ENCODE measurements around the gene NTSR1. TPM values are rescaled to one million over a fixed set of nuclear protein-coding genes. Genes with fewer than 3 reads are reported as not detected.

NTSR1 gene
- total and polyA plus RNA-seq, 5 donors = 0.06 TPM; not detected in 4

DNA sequence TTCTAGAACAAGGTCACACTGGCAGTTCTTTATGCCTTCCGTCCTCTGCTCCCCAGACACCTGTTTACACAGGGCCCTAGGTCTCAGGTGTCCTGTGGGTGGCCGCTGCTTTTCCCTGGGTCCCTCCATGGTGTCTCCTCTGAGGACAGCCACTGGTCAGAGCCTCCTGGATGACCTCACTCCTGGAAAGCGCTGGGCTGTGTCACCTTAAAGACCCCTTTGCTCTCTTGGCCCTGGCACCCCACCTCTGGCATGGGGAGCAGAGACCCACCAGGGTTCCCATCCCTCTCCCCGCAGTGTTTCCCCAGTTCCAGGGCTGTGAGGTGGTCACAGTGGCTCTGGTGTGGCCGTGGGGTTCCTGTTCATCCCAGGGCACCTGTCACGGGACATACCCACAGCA is 33.9 kb downstream of the NTSR1 start:
- no peak overlapping the region for H3K4me3 ChIP-seq (ENCODE audit: low read length)
- WGBS = 88% methylated on average over 6 of the region's 6 CpGs
- H3K27me3 ChIP-seq (ENCODE audit: control insufficient read depth, insufficient read depth) = no peaks in the 10 kb centered on the region
- no peak overlapping the region for H3K27ac ChIP-seq (ENCODE audit: low read length)
- DNase-seq = peak in 1 of 3 donors; percentile 25
- no peaks in the 10 kb centered on the region for H3K9me3 ChIP-seq (ENCODE audit: control insufficient read depth, low read length)
- no peaks in the 10 kb centered on the region for H3K4me1 ChIP-seq (ENCODE audit: control insufficient read depth, insufficient read depth, low read length)
- ATAC-seq = no peak
- intact Hi-C loops (cut with DNase I) = no loop called here

DNA sequence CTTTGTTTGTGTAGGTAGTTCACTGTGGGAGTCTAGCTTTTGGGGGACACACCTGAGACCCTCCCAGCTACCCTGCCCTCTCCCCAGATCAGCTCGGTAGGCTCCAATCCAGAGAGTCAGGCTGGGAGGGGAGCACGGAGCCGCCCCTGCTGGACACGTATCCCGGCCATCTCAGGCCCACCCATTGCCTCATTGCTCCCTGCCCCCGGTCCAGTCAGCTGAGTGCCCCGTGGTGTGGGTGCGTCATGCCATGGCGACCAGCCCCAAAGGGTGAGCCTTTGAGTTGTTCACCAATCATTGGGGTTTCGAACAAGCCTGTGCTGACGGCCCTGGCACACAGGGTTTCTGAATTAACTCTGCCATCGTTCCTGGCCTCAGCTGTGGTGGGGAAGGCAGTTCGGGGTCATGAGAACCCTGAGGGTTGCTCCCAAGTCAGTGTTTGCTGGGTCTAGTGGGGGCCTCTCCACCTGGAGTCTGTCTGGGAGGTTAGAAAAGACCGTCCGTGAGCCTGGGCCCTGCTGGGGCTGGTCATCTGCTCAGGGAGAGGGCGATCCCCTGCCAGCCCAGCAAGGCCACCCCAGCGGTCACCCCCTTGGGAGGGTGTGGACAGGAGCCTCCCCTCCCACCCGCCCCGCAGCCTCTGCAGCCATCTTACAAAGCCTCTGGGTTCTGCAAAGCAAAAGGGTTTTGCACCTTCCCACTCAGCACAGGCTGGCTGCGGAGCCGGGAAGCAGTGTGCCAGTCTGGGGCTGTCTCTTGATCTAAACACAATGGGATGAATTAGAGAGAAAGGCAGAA is 34.5 kb downstream of the NTSR1 start:
- Histone ChIP-seq H3K4me3 (ENCODE audit: low read length) (no peak overlapping the region), H3K9me3 (ENCODE audit: control insufficient read depth, low read length) (no peaks in the 10 kb centered on the region), H3K4me1 (ENCODE audit: control insufficient read depth, insufficient read depth, low read length) (no peaks in the 10 kb centered on the region), H3K27me3 (ENCODE audit: control insufficient read depth, insufficient read depth) (no peaks in the 10 kb centered on the region), H3K27ac (ENCODE audit: low read length) (no peak overlapping the region)
- intact Hi-C loops (cut with DNase I) = no loop called here
- DNase-seq (peak in 1 of 3 donors; percentile 35), ATAC-seq (no peak)
- WGBS = 89% methylated on average over 21 of the region's 21 CpGs

DNA sequence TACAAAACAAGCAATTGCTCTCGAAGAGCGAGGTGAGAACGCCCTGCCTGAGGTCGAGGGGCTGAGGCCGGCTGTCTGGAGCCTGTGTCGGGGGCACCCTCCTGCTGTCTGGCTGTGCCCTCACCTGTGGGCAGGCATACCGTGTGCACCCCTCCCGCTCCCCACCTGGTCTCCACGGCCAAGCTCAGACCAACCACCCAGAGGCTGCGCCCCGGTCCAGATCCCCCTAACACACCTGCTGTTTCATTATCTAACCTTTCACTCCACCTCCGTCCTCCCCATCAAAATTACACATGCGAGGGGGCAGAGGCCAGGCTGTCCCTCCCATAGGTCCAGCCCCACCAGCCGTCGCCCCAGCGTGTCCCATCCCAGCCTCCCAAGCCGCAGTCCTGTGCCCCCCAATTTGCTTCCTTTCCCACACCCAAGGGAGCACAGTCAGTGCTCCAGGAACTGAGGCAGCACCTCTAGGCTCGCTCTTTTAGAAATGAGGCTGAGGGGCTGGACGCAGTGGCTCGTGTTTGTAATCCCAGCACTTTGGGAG is 35.2 kb downstream of the NTSR1 start:
- no peaks in the 10 kb centered on the region for H3K4me1 ChIP-seq (ENCODE audit: control insufficient read depth, insufficient read depth, low read length)
- DNase-seq = peak in 1 of 3 donors; percentile 24
- no peaks in the 10 kb centered on the region for H3K27me3 ChIP-seq (ENCODE audit: control insufficient read depth, insufficient read depth)
- intact Hi-C loops (cut with DNase I) = no loop called here
- WGBS = 88% methylated on average over 20 of the region's 20 CpGs
- ATAC-seq = no peak
- H3K4me3 ChIP-seq (ENCODE audit: low read length) = no peak overlapping the region
- H3K9me3 ChIP-seq (ENCODE audit: control insufficient read depth, low read length) = no peaks in the 10 kb centered on the region
- H3K27ac ChIP-seq (ENCODE audit: low read length) = no peak overlapping the region

DNA sequence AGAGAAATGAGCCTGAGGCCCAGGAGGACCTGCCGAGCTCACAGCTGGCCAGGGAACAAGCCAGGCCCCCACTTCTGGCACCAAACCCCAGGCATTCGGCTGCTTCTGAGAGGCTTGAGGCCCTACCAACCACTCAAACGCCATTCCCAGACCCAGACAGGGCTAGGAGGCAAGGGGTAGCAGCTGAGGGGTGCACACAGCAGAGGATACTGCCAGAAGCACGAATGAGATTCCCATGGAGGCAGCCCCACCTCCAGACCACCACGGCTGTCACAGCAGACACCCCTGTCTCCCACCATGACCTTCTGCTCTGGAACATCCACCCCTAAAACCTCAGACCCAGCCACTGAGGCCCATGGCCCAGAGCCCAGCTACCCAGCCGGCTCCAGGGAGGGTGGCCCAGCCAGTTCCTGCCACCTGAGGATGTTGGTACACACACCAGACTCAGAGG is 36.1 kb downstream of the NTSR1 start:
- H3K4me1 ChIP-seq (ENCODE audit: control insufficient read depth, insufficient read depth, low read length) = no peaks in the 10 kb centered on the region
- H3K27ac ChIP-seq (ENCODE audit: low read length) = no peak overlapping the region
- H3K9me3 ChIP-seq (ENCODE audit: control insufficient read depth, low read length) = no peaks in the 10 kb centered on the region
- no peaks in the 10 kb centered on the region for H3K27me3 ChIP-seq (ENCODE audit: control insufficient read depth, insufficient read depth)
- no peak for ATAC-seq
- no peak overlapping the region for H3K4me3 ChIP-seq (ENCODE audit: low read length)
- intact Hi-C loops (cut with DNase I) = no loop called here
- WGBS = 66% methylated on average over 6 of the region's 6 CpGs
- DNase-seq = no peak

DNA sequence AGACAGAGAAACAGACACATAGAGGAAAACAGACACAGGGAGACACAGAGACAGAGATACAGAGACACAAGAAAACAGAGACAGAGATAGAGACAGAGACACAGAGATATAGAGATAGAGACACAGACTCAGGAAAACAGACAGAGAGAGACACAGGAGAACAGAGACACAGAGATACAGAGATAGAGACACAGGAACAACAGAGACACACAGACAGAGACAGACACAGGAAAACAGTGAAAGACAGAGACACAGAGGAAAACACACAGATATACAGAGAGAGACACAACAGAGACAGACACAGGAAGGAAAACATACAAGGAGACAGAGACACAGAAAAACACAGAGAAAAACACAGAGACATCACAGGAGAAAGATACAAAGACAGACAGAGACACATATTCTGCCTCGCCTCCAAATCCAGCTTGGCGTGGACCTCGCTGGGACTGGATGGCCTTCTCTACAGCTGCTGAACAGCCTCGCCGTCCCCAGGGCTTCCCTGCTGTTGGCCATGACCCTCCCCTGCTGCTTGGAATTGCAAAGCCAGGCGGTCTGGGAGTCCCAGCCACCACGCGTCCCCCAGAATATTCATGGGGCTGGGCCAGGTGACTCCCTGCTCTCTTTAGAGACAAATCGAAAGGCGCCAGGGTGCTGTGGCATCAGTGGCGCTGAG is 36.8 kb downstream of the NTSR1 start:
- ATAC-seq (no peak), DNase-seq (peak in 2 of 3 donors; percentile 37 to 52)
- WGBS = 57% methylated on average over 11 of the region's 11 CpGs
- Histone ChIP-seq H3K27ac (ENCODE audit: low read length) (no peak overlapping the region), H3K9me3 (ENCODE audit: control insufficient read depth, low read length) (no peaks in the 10 kb centered on the region), H3K4me3 (ENCODE audit: low read length) (no peak overlapping the region), H3K27me3 (ENCODE audit: control insufficient read depth, insufficient read depth) (no peaks in the 10 kb centered on the region), H3K4me1 (ENCODE audit: control insufficient read depth, insufficient read depth, low read length) (no peaks in the 10 kb centered on the region)
- intact Hi-C loops (cut with DNase I) = no loop called here

DNA sequence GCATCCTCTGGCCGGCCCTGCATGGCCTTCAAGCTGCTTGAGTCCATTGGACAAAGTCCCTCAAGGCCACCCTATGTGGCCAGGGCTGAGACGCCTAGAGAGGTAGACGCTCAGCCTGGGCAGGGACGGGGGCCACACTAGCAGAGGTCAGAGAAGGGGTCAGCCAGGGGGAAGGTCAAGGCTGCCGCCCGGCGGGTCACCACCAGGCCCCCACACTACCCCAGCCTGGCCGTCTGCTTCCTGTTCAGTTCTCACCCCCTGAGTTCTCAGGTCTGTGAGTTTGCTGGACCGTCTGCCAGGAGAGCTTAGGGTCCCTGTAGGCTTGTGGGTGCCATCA is 37.3 kb downstream of the NTSR1 start:
- Histone ChIP-seq H3K27me3 (ENCODE audit: control insufficient read depth, insufficient read depth) (no peaks in the 10 kb centered on the region), H3K9me3 (ENCODE audit: control insufficient read depth, low read length) (no peaks in the 10 kb centered on the region), H3K27ac (ENCODE audit: low read length) (no peak overlapping the region), H3K4me3 (ENCODE audit: low read length) (no peak overlapping the region), H3K4me1 (ENCODE audit: control insufficient read depth, insufficient read depth, low read length) (no peaks in the 10 kb centered on the region)
- intact Hi-C loops (cut with DNase I) = no loop called here
- WGBS = 82% methylated on average over 9 of the region's 9 CpGs
- ATAC-seq (peak in 1 of 2 donors; percentile 21), DNase-seq (peak in 1 of 3 donors; percentile 37)

DNA sequence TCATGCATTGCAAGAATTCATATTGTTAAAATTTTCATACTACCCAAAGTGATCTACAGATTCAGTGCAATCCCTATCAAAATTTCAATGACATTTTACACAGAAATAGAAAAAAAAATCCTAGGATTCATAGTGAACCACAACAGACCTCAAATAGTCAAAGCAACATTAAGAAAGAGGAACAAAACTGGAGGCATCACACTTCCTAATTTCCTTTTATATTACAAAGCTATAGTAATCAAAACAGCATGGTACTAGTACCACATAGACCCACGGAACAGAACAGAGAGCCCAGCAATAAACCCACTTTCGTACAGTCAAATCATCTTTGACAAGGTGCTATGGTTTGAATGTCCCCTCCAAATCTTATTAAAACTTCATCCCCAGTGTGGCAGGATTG is 39.7 kb downstream of the NTSR1 start:
- ATAC-seq (no peak), DNase-seq (peak in 1 of 3 donors; percentile 1)
- no peaks in the 10 kb centered on the region for H3K9me3 ChIP-seq (ENCODE audit: control insufficient read depth, low read length)
- no peaks in the 10 kb centered on the region for H3K4me1 ChIP-seq (ENCODE audit: control insufficient read depth, insufficient read depth, low read length)
- H3K4me3 ChIP-seq (ENCODE audit: low read length) = no peak overlapping the region
- intact Hi-C loops (cut with DNase I) = no loop called here
- H3K27ac ChIP-seq (ENCODE audit: low read length) = no peak overlapping the region
- no peaks in the 10 kb centered on the region for H3K27me3 ChIP-seq (ENCODE audit: control insufficient read depth, insufficient read depth)
- WGBS = 90% methylated on average over 2 of the region's 2 CpGs

DNA sequence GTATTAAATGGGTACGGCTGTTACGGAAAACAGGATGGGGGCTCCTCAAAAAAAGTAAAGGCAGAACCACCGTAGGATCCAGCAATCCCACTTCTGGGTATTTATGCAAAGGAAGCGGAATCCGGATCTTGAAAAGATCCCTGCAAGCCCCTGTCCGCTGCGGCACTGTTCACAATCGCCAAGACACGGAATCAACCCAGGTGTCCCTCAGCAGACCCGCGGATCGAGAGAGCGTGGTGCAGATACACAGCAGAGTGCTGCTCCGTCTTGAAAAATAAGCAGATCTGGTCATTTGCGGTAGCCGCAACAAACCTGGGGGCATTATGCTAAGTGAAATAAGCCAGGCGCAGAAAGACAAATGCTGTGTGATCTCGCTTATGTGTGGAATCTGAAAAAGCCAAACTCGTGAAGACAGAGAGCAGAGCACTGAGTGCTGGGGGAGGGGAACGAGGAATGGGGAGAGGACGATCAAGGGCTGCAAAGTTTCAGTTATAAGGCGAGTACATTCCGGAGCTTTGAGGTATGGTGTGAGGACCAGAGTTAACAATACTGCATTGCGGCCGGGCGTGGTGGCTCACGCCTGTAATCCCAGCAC is 41.3 kb downstream of the NTSR1 start:
- no peak for ATAC-seq
- Histone ChIP-seq H3K4me1 (ENCODE audit: control insufficient read depth, insufficient read depth, low read length) (no peaks in the 10 kb centered on the region), H3K27ac (ENCODE audit: low read length) (no peak overlapping the region), H3K27me3 (ENCODE audit: control insufficient read depth, insufficient read depth) (no peaks in the 10 kb centered on the region), H3K9me3 (ENCODE audit: control insufficient read depth, low read length) (no peaks in the 10 kb centered on the region), H3K4me3 (ENCODE audit: low read length) (no peak overlapping the region)
- peak; percentile 2 to 14 (median 13) for DNase-seq
- 80% methylated on average over 27 of the region's 27 CpGs for WGBS
- intact Hi-C loops (cut with DNase I) = no loop called here

DNA sequence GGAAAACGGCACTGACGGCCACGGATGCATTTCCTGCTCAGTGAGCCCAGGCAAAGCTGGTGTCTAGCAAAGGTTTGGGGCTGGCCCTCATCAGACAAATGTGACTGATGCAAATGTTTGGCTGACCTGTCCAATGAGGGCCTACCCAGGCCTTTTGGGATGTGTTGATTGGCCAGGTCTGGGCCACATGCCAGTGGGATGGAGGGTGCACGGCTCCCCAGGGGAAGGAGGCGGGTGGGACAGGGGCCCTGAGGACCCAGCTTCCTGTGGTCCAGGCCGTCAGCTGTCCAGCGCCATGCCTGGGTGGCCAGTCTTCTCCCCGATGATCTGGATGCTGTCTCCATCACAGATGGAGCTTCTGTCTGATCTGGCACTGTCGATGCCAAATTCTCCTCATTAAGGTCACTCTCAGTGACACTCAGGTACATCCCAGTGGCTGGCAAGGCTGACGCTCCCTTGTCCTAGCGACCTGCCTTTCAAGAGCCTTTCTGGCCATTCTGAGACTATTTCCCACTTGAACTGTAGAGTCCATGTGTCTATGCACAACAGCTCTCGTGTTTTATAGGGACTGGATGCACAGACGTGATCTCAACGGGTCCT is 43.0 kb downstream of the NTSR1 start:
- intact Hi-C loops (cut with DNase I) = no loop called here
- Histone ChIP-seq H3K27me3 (ENCODE audit: control insufficient read depth, insufficient read depth) (no peaks in the 10 kb centered on the region), H3K4me1 (ENCODE audit: control insufficient read depth, insufficient read depth, low read length) (no peaks in the 10 kb centered on the region), H3K27ac (ENCODE audit: low read length) (no peak overlapping the region), H3K9me3 (ENCODE audit: control insufficient read depth, low read length) (no peaks in the 10 kb centered on the region), H3K4me3 (ENCODE audit: low read length) (no peak overlapping the region)
- DNase-seq = peak; percentile 11 to 40 (median 30)
- WGBS = 63% methylated on average over 14 of the region's 14 CpGs
- ATAC-seq = no peak

DNA sequence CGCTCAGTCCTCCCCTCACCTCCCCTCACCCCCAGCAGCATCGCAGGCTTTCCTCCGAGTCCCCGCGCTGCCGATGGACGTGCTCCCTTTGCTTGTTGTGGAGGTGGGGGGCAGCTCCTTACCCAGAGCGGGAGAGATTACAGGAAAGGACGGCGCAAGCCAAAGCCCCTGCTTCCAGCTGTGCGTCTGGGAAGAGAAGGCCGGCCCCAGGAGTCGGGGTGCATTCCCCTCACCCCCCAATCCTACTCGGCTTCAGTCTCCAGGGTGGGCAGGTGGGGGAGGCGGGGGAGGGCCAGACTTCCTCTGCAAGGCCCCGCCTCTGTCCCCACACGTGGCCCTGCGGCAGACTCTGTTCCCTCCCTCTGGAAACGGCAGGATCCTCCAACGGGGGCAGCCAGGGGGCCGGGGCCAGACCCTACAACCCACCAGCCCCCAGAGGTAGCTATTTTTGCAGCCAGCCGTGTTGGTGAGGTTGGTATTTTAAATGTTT is 43.6 kb downstream of the NTSR1 start:
- H3K27ac ChIP-seq (ENCODE audit: low read length) = no peak overlapping the region
- no peaks in the 10 kb centered on the region for H3K27me3 ChIP-seq (ENCODE audit: control insufficient read depth, insufficient read depth)
- no peaks in the 10 kb centered on the region for H3K9me3 ChIP-seq (ENCODE audit: control insufficient read depth, low read length)
- H3K4me1 ChIP-seq (ENCODE audit: control insufficient read depth, insufficient read depth, low read length) = no peaks in the 10 kb centered on the region
- intact Hi-C loops (cut with DNase I) = no loop called here
- DNase-seq (peak; percentile 9 to 50 (median 16)), ATAC-seq (peak in 1 of 2 donors; percentile 46)
- 15% methylated on average over 22 of the region's 22 CpGs for WGBS
- no peak overlapping the region for H3K4me3 ChIP-seq (ENCODE audit: low read length)

All from right cardiac atrium (tissue), 5 donors.